Stomach (tissue), 9 donors: ENCODE measurements around the gene LARP1B. TPM values are rescaled to one million over a fixed set of nuclear protein-coding genes. Genes with fewer than 3 reads are reported as not detected.

Source experiments
- DNase-seq, 2 donors: peaks; one replicate each; pipeline versions ENCODE4 v3.0.0 to v3.0.0-alpha.2; 2013 to 2019
- H3K27ac ChIP-seq, 5 donors: fragments of 200-600 bp in 4 of 5; sonication (generic) in 4 of 5; one replicate each; pipeline ENCODE4 v1.5.1; 2013 to 2019; ENCODE audit warnings: mild to moderate bottlenecking in 1 of 5, moderate library complexity in 1 of 5
- H3K27me3 ChIP-seq, 3 donors: fragments of 200-600 bp; sonication (generic); one replicate each; pipeline ENCODE4 v1.5.1; 2017 to 2019; ENCODE audit warnings: mixed run types in 1 of 3
- H3K36me3 ChIP-seq, 4 donors: fragments of 200-600 bp; sonication (generic); 1 replicate in 3 of 4; 2 replicates in 1 of 4; pipeline ENCODE4 v1.5.1; 2016 to 2019
- H3K4me1 ChIP-seq, 4 donors: fragments of 200-600 bp; sonication (generic); one replicate each; pipeline ENCODE4 v1.5.1; 2016 to 2019
- H3K4me3 ChIP-seq, 4 donors: fragments of 200-600 bp; sonication (generic) in 3 of 4; one replicate each; pipeline ENCODE4 v1.5.1; 2016 to 2019; ENCODE audit warnings: mild to moderate bottlenecking in 1 of 4
- H3K9me3 ChIP-seq, 4 donors: fragments of 200-600 bp; sonication (generic); one replicate each; pipeline ENCODE4 v1.5.1; 2016 to 2019
- CTCF ChIP-seq, 7 experiments: fragments of 450-650 bp in 4 of 7; fragments of 200-600 bp in 3 of 7; sonication (generic) in 3 of 7; IDR thresholded peaks; one replicate each; pipeline ENCODE4 v1.5.1; 2016 to 2019; ENCODE audit warnings: antibody characterized with exemption in 7 of 7, control low read depth in 2 of 7, mild to moderate bottlenecking in 1 of 7
- EP300 ChIP-seq: sonication (generic); formaldehyde crosslinking; IDR thresholded peaks from one replicate; pipeline ENCODE4 v1.6.1; 2017; ENCODE audit warnings: antibody characterized with exemption
- POLR2A ChIP-seq, 4 donors: fragments of 450-650 bp; IDR thresholded peaks; one replicate each; pipeline ENCODE4 v1.6.1; 2016; ENCODE audit warnings: antibody characterized with exemption in 4 of 4, control low read depth in 2 of 4, mild to moderate bottlenecking in 1 of 4, moderate library complexity in 1 of 4
- POLR2AphosphoS5 ChIP-seq, 3 donors: sonication (generic); formaldehyde crosslinking; IDR thresholded peaks; one replicate each; pipeline ENCODE4 v1.6.1; 2016; ENCODE audit warnings: antibody characterized with exemption in 3 of 3
- WGBS, 5 donors: extraction: QIAGEN DNeasy Blood & Tissue Kit in 3 of 5; methylation state at CpG; one replicate each; pipeline versions ENCODE4 v1.1.5 to v1.1.7; 2013 to 2018; 5-methylcytosine and 5-hydroxymethylcytosine counted together
- intact Hi-C: fragments of 100-400 bp; cut with DNase I; formaldehyde crosslinking; loops from one replicate; pipeline ENCODE4 v1.15.1; 2023; ENCODE audit warnings: low total_unique reads
- polyA plus RNA-seq, 3 donors: library from polyadenylated mRNA; stranded (reverse); fragments of 200-250 nt; gene quantifications; one replicate each; pipeline ENCODE4 v1.2.3, GENCODE V29; 2013
- total RNA-seq, 5 donors: library from RNA; depleted of rRNA; stranded (reverse); fragments of >200 nt; gene quantifications; one replicate each; pipeline versions ENCODE4 v1.1.0 to v1.2.3, GENCODE V29; 2014 to 2016
- donor health status: healthy with polysubstance abuse.
- donor health status: Bipolar disorder and iron deficiency.
- donor health status: healthy.

LARP1B gene
- total and polyA plus RNA-seq, 8 donors: 2.3 to 113 (median 23.3) TPM

GRCh38 chr4:128241019-128241418 lies 179.9 kb downstream of the LARP1B start:
- no peaks in the 10 kb centered on the region for H3K27me3 ChIP-seq
- intact Hi-C loops: no loop called here
- no peak overlapping the region for H3K4me3 ChIP-seq
- H3K27ac ChIP-seq: no peak overlapping the region
- H3K9me3 ChIP-seq: no peaks in the 10 kb centered on the region
- 91 to 98% (median 97%) methylated on average over 3 of the region's 3 CpGs for WGBS, 5 donors
- DNase-seq: no peak
- TF ChIP-seq EP300 (no peak), CTCF (IDR thresholded peaks at IDR 0.05) (no peak), POLR2AphosphoS5 (IDR thresholded peaks at IDR 0.05) (no peak), POLR2A (IDR thresholded peaks at IDR 0.05) (no peak)
- H3K36me3 ChIP-seq: no peaks in the 10 kb centered on the region
- H3K4me1 ChIP-seq: no peaks in the 10 kb centered on the region

GRCh38 chr4:128241425-128241913 lies 180.4 kb downstream of the LARP1B start:
- WGBS, 5 donors: 58 to 72% (median 67%) methylated on average over 3 of the region's 3 CpGs
- TF ChIP-seq POLR2A (IDR thresholded peaks at IDR 0.05): no peak
- TF ChIP-seq CTCF (IDR thresholded peaks at IDR 0.05): no peak
- TF ChIP-seq EP300: no peak
- TF ChIP-seq POLR2AphosphoS5 (IDR thresholded peaks at IDR 0.05): no peak
- no peaks in the 10 kb centered on the region for H3K36me3 ChIP-seq
- intact Hi-C loops: no loop called here
- DNase-seq: peak in 1 of 2 donors; percentile 17
- H3K4me1 ChIP-seq: no peaks in the 10 kb centered on the region
- no peaks in the 10 kb centered on the region for H3K9me3 ChIP-seq
- no peak overlapping the region for H3K27ac ChIP-seq
- H3K27me3 ChIP-seq: no peaks in the 10 kb centered on the region
- no peak overlapping the region for H3K4me3 ChIP-seq

- intact Hi-C loops: no loop called here
- Histone ChIP-seq H3K9me3 (no peaks in the 10 kb centered on the region), H3K4me1 (no peaks in the 10 kb centered on the region), H3K36me3 (no peaks in the 10 kb centered on the region), H3K27me3 (no peaks in the 10 kb centered on the region), H3K4me3 (no peak overlapping the region), H3K27ac (no peak overlapping the region)
- DNase-seq: no peak
- WGBS, 5 donors: 89 to 95% (median 91%) methylated on average over 3 of the region's 3 CpGs
- TF ChIP-seq EP300 (no peak), CTCF (IDR thresholded peaks at IDR 0.05) (no peak), POLR2AphosphoS5 (IDR thresholded peaks at IDR 0.05) (no peak), POLR2A (IDR thresholded peaks at IDR 0.05) (no peak)
Observed at GRCh38 chr4:128241981-128242380, 180.9 kb downstream of the LARP1B start.

GRCh38 chr4:128242601-128243000 lies 181.5 kb downstream of the LARP1B start:
- WGBS, 5 donors: 93 to 99% (median 94%) methylated on average over 4 of the region's 4 CpGs
- H3K27ac ChIP-seq: no peak overlapping the region
- intact Hi-C loops: no loop called here

More at GRCh38 chr4:128242601-128243000, 181.5 kb downstream of the LARP1B start:
- no peak for TF ChIP-seq CTCF (IDR thresholded peaks at IDR 0.05)
- no peak for TF ChIP-seq POLR2AphosphoS5 (IDR thresholded peaks at IDR 0.05)
- TF ChIP-seq EP300: no peak
- Histone ChIP-seq H3K9me3 (no peaks in the 10 kb centered on the region), H3K36me3 (no peaks in the 10 kb centered on the region), H3K27me3 (no peaks in the 10 kb centered on the region), H3K4me3 (no peak overlapping the region), H3K4me1 (no peaks in the 10 kb centered on the region)
- no peak for DNase-seq
